Upper lobe of left lung (tissue), 4 donors: Measurements from ENCODE around the gene CCL18.

ENCODE experiments used
- CTCF ChIP-seq, 6 experiments: fragments of 450-650 bp in 4 of 6; fragments of 200-600 bp in 2 of 6; sonication (generic) in 2 of 6; IDR thresholded peaks; one replicate each; pipeline ENCODE4 v1.5.1; 2016 to 2019; ENCODE audit warnings: antibody characterized with exemption in 6 of 6
- POLR2A ChIP-seq, 4 donors: fragments of 450-650 bp; IDR thresholded peaks; one replicate each; pipeline ENCODE4 v1.5.1; 2016 to 2017; ENCODE audit warnings: antibody characterized with exemption in 4 of 4, mild to moderate bottlenecking in 2 of 4
- POLR2AphosphoS5 ChIP-seq, 2 donors: sonication (generic); formaldehyde crosslinking; IDR thresholded peaks; one replicate each; pipeline ENCODE4 v1.5.1; 2017; ENCODE audit warnings: antibody characterized with exemption in 2 of 2

GRCh38 chr17:36094746-36095145 is 30.7 kb downstream of the CCL18 start:
- TF ChIP-seq CTCF (IDR thresholded peaks at IDR 0.05) (no peak), POLR2A (IDR thresholded peaks at IDR 0.05) (no peak), POLR2AphosphoS5 (IDR thresholded peaks at IDR 0.05) (no peak)
